Stimulated activated CD4-positive, alpha-beta T cell treated with anti-CD3 and anti-CD28 coated beads, Interleukin-15, amount 100 ng/mL, for 1 hour (primary cell): ENCODE data around the gene KHNYN.
A peak's percentile ranks its signal among the peaks of the same experiment; 100 is the strongest.

Source experiments
- DNase-seq, 2 donors: peaks; one replicate each; pipeline ENCODE4 v3.0.0-alpha.2; 2020; ENCODE audit warnings: low read depth in 1 of 2, low spot score in 1 of 2

KHNYN gene

GRCh38 chr14:24422261-24422660, 7.5 kb upstream of the KHNYN start:
- DNase-seq: no peak

GRCh38 chr14:24422694-24423601, 6.8 kb upstream of the KHNYN start:
- no peak for DNase-seq

GRCh38 chr14:24425704-24426103, 4.0 kb upstream of the KHNYN start:
- no peak for DNase-seq

- DNase-seq: no peak
These were observed 3.4 kb upstream of the KHNYN start for GRCh38 chr14:24426150-24426911.

GRCh38 chr14:24426912-24427536, 2.7 kb upstream of the KHNYN start:
- DNase-seq: no peak

GRCh38 chr14:24427537-24428508, 1.9 kb upstream of the KHNYN start:
- no peak for DNase-seq

GRCh38 chr14:24428628-24429394, 943 bp upstream of the KHNYN start:
- DNase-seq: no peak

- peak; percentile 15 to 49 for DNase-seq
These were observed 458 bp downstream of the KHNYN start for GRCh38 chr14:24430143-24430681.

GRCh38 chr14:24430682-24431568, 1.2 kb downstream of the KHNYN start:
- peak; percentile 30 to 52 for DNase-seq

GRCh38 chr14:24431569-24432258, 2.0 kb downstream of the KHNYN start:
- DNase-seq: peak; percentile 69 to 73

- DNase-seq: no peak
These were observed 2.7 kb downstream of the KHNYN start for GRCh38 chr14:24432259-24433131.

GRCh38 chr14:24434036-24434435, 4.3 kb downstream of the KHNYN start:
- DNase-seq: no peak

- no peak for DNase-seq
These were observed 4.9 kb downstream of the KHNYN start for GRCh38 chr14:24434676-24435075.

GRCh38 chr14:24435192-24435810, 5.5 kb downstream of the KHNYN start:
- DNase-seq: no peak

- DNase-seq: no peak
These were observed 6.2 kb downstream of the KHNYN start for GRCh38 chr14:24435998-24436354.

- DNase-seq: no peak
These were observed 6.7 kb downstream of the KHNYN start for GRCh38 chr14:24436355-24437019.
